HepG2 (cell line): ENCODE data around the gene FGF23.
A peak's percentile ranks its signal among the peaks of the same experiment; 100 is the strongest.

ENCODE experiments used
- FOXJ3 ChIP-seq: sonication (generic); formaldehyde crosslinking; IDR thresholded peaks from 2 replicates; pipeline ENCODE4 v1.4.0; 2020; ENCODE audit warnings: missing genetic modification reagents, mild to moderate bottlenecking, borderline replicate concordance
- MYC ChIP-seq: sonication (generic); formaldehyde crosslinking; IDR thresholded peaks from 2 replicates; pipeline ENCODE4 v1.9.0; 2021; ENCODE audit warnings: missing genetic modification reagents, borderline replicate concordance
- NR2C2 ChIP-seq: sonication (generic); formaldehyde crosslinking; IDR thresholded peaks from 2 replicates; pipeline ENCODE4 v1.4.0; 2020; ENCODE audit warnings: missing genetic modification reagents, mild to moderate bottlenecking, moderate library complexity, borderline replicate concordance
- POLR2A ChIP-seq, 2 experiments: IDR thresholded peaks; 2 replicates each; pipeline ENCODE4 v1.6.1; 2011; ENCODE audit warnings: low read depth in 2 of 2, low read length in 2 of 2, mild to moderate bottlenecking in 1 of 2, moderate library complexity in 1 of 2; ENCODE audit not compliant: insufficient read depth in 1 of 2
- TRIM24 ChIP-seq: sonication (generic); formaldehyde crosslinking; IDR thresholded peaks from 2 replicates; pipeline ENCODE4 v1.8.0; 2022; ENCODE audit warnings: mild to moderate bottlenecking, missing genetic modification reagents
- ZNF460 ChIP-seq: sonication (generic); formaldehyde crosslinking; IDR thresholded peaks from 2 replicates; pipeline ENCODE4 v1.5.1; 2020; ENCODE audit warnings: missing genetic modification reagents, mild to moderate bottlenecking, borderline replicate concordance
- TF ChIP-seq, protein P1 (sequence below): sonication (generic); formaldehyde crosslinking; IDR thresholded peaks from 2 replicates; pipeline ENCODE4 v1.4.0; 2020; ENCODE audit warnings: missing genetic modification reagents
- TF ChIP-seq, protein P2 (sequence below): sonication (generic); formaldehyde crosslinking; IDR thresholded peaks from 2 replicates; pipeline ENCODE4 v1.5.0; 2020; ENCODE audit warnings: mild to moderate bottlenecking, missing genetic modification reagents, moderate library complexity
- TF ChIP-seq, protein P3 (sequence below): sonication (generic); formaldehyde crosslinking; IDR thresholded peaks from 2 replicates; pipeline ENCODE4 v1.5.0; 2020; ENCODE audit warnings: missing genetic modification reagents, mild to moderate bottlenecking, borderline replicate concordance

DNA sequence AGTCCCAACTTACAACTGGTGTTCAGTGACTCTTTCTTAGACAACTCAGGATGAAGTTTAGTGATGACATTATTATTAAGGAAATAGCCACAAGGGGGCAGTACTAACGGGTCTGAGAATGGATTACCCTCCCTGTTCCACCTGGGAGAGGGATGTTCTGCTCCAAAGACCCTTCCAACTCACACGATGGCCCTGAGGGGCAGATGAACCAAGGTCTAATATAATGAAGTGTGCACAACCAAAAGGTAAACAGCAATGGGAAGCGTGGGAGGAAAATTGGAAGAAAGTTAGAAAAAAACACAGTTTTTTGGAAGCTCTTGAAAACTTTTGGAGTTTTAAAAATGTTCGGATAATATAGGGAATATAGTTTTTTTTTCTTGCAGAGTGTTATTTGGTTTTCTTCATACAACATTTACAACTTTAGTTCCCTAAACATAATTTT is 42.1 kb upstream of the FGF23 start:
- TF ChIP-seq, protein P1, sequence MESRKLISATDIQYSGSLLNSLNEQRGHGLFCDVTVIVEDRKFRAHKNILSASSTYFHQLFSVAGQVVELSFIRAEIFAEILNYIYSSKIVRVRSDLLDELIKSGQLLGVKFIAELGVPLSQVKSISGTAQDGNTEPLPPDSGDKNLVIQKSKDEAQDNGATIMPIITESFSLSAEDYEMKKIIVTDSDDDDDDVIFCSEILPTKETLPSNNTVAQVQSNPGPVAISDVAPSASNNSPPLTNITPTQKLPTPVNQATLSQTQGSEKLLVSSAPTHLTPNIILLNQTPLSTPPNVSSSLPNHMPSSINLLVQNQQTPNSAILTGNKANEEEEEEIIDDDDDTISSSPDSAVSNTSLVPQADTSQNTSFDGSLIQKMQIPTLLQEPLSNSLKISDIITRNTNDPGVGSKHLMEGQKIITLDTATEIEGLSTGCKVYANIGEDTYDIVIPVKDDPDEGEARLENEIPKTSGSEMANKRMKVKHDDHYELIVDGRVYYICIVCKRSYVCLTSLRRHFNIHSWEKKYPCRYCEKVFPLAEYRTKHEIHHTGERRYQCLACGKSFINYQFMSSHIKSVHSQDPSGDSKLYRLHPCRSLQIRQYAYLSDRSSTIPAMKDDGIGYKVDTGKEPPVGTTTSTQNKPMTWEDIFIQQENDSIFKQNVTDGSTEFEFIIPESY (CRISPR knock-in tag): no peak
- no peak for TF ChIP-seq TRIM24 (CRISPR knock-in tag)
- TF ChIP-seq NR2C2 (CRISPR knock-in tag): no peak
- TF ChIP-seq, protein P2, sequence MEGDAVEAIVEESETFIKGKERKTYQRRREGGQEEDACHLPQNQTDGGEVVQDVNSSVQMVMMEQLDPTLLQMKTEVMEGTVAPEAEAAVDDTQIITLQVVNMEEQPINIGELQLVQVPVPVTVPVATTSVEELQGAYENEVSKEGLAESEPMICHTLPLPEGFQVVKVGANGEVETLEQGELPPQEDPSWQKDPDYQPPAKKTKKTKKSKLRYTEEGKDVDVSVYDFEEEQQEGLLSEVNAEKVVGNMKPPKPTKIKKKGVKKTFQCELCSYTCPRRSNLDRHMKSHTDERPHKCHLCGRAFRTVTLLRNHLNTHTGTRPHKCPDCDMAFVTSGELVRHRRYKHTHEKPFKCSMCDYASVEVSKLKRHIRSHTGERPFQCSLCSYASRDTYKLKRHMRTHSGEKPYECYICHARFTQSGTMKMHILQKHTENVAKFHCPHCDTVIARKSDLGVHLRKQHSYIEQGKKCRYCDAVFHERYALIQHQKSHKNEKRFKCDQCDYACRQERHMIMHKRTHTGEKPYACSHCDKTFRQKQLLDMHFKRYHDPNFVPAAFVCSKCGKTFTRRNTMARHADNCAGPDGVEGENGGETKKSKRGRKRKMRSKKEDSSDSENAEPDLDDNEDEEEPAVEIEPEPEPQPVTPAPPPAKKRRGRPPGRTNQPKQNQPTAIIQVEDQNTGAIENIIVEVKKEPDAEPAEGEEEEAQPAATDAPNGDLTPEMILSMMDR: peak; percentile 67
- TF ChIP-seq MYC (CRISPR knock-in tag): no peak
- TF ChIP-seq, protein P3, sequence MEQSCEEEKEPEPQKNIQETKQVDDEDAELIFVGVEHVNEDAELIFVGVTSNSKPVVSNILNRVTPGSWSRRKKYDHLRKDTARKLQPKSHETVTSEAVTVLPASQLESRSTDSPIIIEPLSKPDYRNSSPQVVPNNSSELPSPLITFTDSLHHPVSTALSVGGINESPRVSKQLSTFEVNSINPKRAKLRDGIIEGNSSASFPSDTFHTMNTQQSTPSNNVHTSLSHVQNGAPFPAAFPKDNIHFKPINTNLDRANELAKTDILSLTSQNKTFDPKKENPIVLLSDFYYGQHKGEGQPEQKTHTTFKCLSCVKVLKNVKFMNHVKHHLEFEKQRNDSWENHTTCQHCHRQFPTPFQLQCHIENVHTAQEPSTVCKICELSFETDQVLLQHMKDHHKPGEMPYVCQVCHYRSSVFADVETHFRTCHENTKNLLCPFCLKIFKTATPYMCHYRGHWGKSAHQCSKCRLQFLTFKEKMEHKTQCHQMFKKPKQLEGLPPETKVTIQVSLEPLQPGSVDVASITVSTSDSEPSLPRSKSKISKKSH (CRISPR knock-in tag): no peak
- no peak for TF ChIP-seq FOXJ3 (CRISPR knock-in tag)
- no peak for TF ChIP-seq POLR2A (IDR thresholded peaks at IDR 0.05; ENCODE audit: insufficient read depth in 1 of 2, low read depth in 2 of 2, low read length in 2 of 2)
- TF ChIP-seq ZNF460 (CRISPR knock-in tag): no peak
